H9 (cell line): ENCODE results near the gene TP53TG5. TPM values are rescaled to one million over a fixed set of nuclear protein-coding genes. Genes with fewer than 3 reads are reported as not detected.

Experiments used
- DNase-seq: peaks from one replicate; pipeline ENCODE4 v3.0.0-alpha.2; 2017
- H2AFZ ChIP-seq: one replicate; pipeline ENCODE4 v1.6.1; 2013; ENCODE audit warnings: mild to moderate bottlenecking, low read length, control low read depth, moderate library complexity
- H2AK5ac ChIP-seq: 2 replicates; pipeline ENCODE4 v1.6.1; 2013; ENCODE audit warnings: low read length, control low read depth, mixed read lengths; ENCODE audit not compliant: insufficient read length
- H2BK120ac ChIP-seq: one replicate; pipeline ENCODE4 v1.6.1; 2013; ENCODE audit warnings: low read depth, mild to moderate bottlenecking, low read length, control low read depth, inconsistent platforms; ENCODE audit not compliant: poor library complexity, severe bottlenecking
- H2BK12ac ChIP-seq: 2 replicates; pipeline ENCODE4 v1.6.1; 2013; ENCODE audit warnings: low read length, control low read depth, mixed read lengths, low read depth; ENCODE audit not compliant: insufficient read length
- H2BK15ac ChIP-seq: 2 replicates; pipeline ENCODE4 v1.6.1; 2013; ENCODE audit warnings: low read depth, low read length, control low read depth
- H2BK20ac ChIP-seq: one replicate; pipeline ENCODE4 v1.6.1; 2013; ENCODE audit warnings: low read depth, mild to moderate bottlenecking, low read length, control low read depth, inconsistent platforms; ENCODE audit not compliant: poor library complexity, severe bottlenecking
- H2BK5ac ChIP-seq: 2 replicates; pipeline ENCODE4 v1.6.1; 2013; ENCODE audit warnings: low read length, control low read depth, mixed read lengths; ENCODE audit not compliant: insufficient read length
- H3K14ac ChIP-seq: 2 replicates; pipeline ENCODE4 v1.6.1; 2013; ENCODE audit warnings: low read length, control low read depth; ENCODE audit not compliant: insufficient read depth
- H3K18ac ChIP-seq: 2 replicates; pipeline ENCODE4 v1.6.1; 2013; ENCODE audit warnings: low read depth, mild to moderate bottlenecking, mixed read lengths, low read length, control low read depth; ENCODE audit not compliant: insufficient read length
- H3K23ac ChIP-seq: 2 replicates; pipeline ENCODE4 v1.6.1; 2013; ENCODE audit warnings: low read length, control low read depth, mixed read lengths, low read depth; ENCODE audit not compliant: insufficient read length
- H3K23me2 ChIP-seq: 2 replicates; pipeline ENCODE4 v1.6.1; 2013; ENCODE audit warnings: low read depth, mild to moderate bottlenecking, mixed read lengths, low read length, control low read depth; ENCODE audit not compliant: insufficient read length, poor library complexity, severe bottlenecking
- H3K27ac ChIP-seq: 2 replicates; pipeline ENCODE4 v1.5.1; 2013; ENCODE audit warnings: low read length, control low read depth, mixed read lengths, low read depth; ENCODE audit not compliant: insufficient read length
- H3K27me3 ChIP-seq: 2 replicates; pipeline ENCODE4 v1.6.1; 2013; ENCODE audit warnings: low read length, control low read depth, inconsistent platforms; ENCODE audit not compliant: insufficient read depth
- H3K4ac ChIP-seq: 2 replicates; pipeline ENCODE4 v1.6.1; 2013; ENCODE audit warnings: low read depth, mild to moderate bottlenecking, control low read depth, inconsistent platforms, low read length, moderate library complexity
- H3K4me1 ChIP-seq: 2 replicates; pipeline ENCODE4 v1.6.1; 2013; ENCODE audit warnings: low read length, control low read depth, inconsistent platforms; ENCODE audit not compliant: insufficient read depth
- H3K4me2 ChIP-seq: 2 replicates; pipeline ENCODE4 v1.6.1; 2013; ENCODE audit warnings: low read length, control low read depth, mixed read lengths; ENCODE audit not compliant: insufficient read length, insufficient read depth
- H3K56ac ChIP-seq: 2 replicates; pipeline ENCODE4 v1.6.1; 2013; ENCODE audit warnings: low read depth, mild to moderate bottlenecking, mixed read lengths, low read length, control low read depth; ENCODE audit not compliant: insufficient read length
- H3K79me1 ChIP-seq: 2 replicates; pipeline ENCODE4 v1.6.1; 2013; ENCODE audit warnings: low read depth, mild to moderate bottlenecking, moderate library complexity, low read length, control low read depth, inconsistent platforms; ENCODE audit not compliant: insufficient read depth, poor library complexity, severe bottlenecking
- H3K79me2 ChIP-seq: 2 replicates; pipeline ENCODE4 v1.6.1; 2013; ENCODE audit warnings: low read length, control low read depth, inconsistent platforms; ENCODE audit not compliant: insufficient read depth
- H3K9ac ChIP-seq: 2 replicates; pipeline ENCODE4 v1.6.1; 2013; ENCODE audit warnings: low read length, control low read depth, mixed read lengths; ENCODE audit not compliant: insufficient read length; ENCODE audit errors: extremely low read depth
- H3K9me3 ChIP-seq: one replicate; pipeline ENCODE4 v1.6.1; 2013; ENCODE audit warnings: low read depth, low read length, inconsistent platforms; ENCODE audit not compliant: control insufficient read depth
- H3T11ph ChIP-seq: one replicate; pipeline ENCODE4 v1.6.1; 2013; ENCODE audit warnings: mild to moderate bottlenecking, low read length, control low read depth, inconsistent platforms
- H4K20me1 ChIP-seq: one replicate; pipeline ENCODE4 v1.6.1; 2013; ENCODE audit not compliant: control insufficient read depth, insufficient read length, insufficient read depth
- H4K5ac ChIP-seq: 2 replicates; pipeline ENCODE4 v1.6.1; 2013; ENCODE audit warnings: low read depth, mild to moderate bottlenecking, mixed read lengths, low read length, control low read depth; ENCODE audit not compliant: insufficient read length
- H4K8ac ChIP-seq: replicated peaks from 2 replicates; pipeline ENCODE4 v1.6.1; 2013; ENCODE audit warnings: low read length, control low read depth, mixed read lengths, low read depth; ENCODE audit not compliant: insufficient read length
- H4K91ac ChIP-seq: 2 replicates; pipeline ENCODE4 v1.6.1; 2013; ENCODE audit warnings: low read depth, mild to moderate bottlenecking, moderate library complexity, mixed read lengths, low read length, control low read depth; ENCODE audit not compliant: insufficient read length
- H3K27ac Mint-ChIP-seq, 3 experiments: 2 replicates in 2 of 3; 3 replicates in 1 of 3; pipeline ENCODE4 v1.8.0; 2020 to 2021; ENCODE audit warnings: mixed read lengths in 3 of 3, mild to moderate bottlenecking in 1 of 3, moderate library complexity in 1 of 3
- H3K27me3 Mint-ChIP-seq: 2 replicates; pipeline ENCODE4 v1.8.0; 2021; ENCODE audit warnings: low read depth, mild to moderate bottlenecking, moderate library complexity, mixed read lengths
- H3K36me3 Mint-ChIP-seq, 3 experiments: 2 replicates in 2 of 3; 3 replicates in 1 of 3; pipeline ENCODE4 v1.8.0; 2020 to 2021; ENCODE audit warnings: low read depth in 3 of 3, mixed read lengths in 3 of 3; ENCODE audit not compliant: insufficient read depth in 1 of 3
- H3K4me1 Mint-ChIP-seq, 2 experiments: 2 replicates each; pipeline ENCODE4 v1.8.0; 2020; ENCODE audit warnings: mixed read lengths in 2 of 2
- H3K4me3 Mint-ChIP-seq, 2 experiments: 2 replicates in 1 of 2; 3 replicates in 1 of 2; pipeline ENCODE4 v1.8.0; 2020 to 2021; ENCODE audit warnings: mild to moderate bottlenecking in 2 of 2, mixed read lengths in 2 of 2, moderate library complexity in 1 of 2
- H3K9me3 Mint-ChIP-seq, 2 experiments: 2 replicates in 1 of 2; 3 replicates in 1 of 2; pipeline ENCODE4 v1.8.0; 2020; ENCODE audit warnings: mild to moderate bottlenecking in 2 of 2, mixed read lengths in 2 of 2, moderate library complexity in 1 of 2
- CTCF ChIP-seq: fragments of 200-600 bp; sonication (generic); conservative IDR thresholded peaks from 3 replicates; pipeline ENCODE4 v1.8.0; 2021; ENCODE audit warnings: antibody characterized with exemption, mild to moderate bottlenecking
- WGBS: extraction: QIAGEN DNeasy Blood & Tissue Kit; methylation state at CpG from one replicate; pipeline ENCODE4 v1.1.7; 2013; ENCODE audit warnings: missing lambda C conversion rate, low lambda C conversion rate, mixed read lengths; ENCODE audit not compliant: insufficient read length; ENCODE audit errors: extremely low coverage; 5-methylcytosine and 5-hydroxymethylcytosine counted together
- total RNA-seq: library from RNA; stranded (reverse); gene quantifications from 2 replicates; pipeline ENCODE4 v1.2.1, GENCODE V29; 2021

Gene TP53TG5
- total RNA-seq, 1 experiment from 2014 or later, result not detected

- no peaks in the 10 kb centered on the region; the same call in none of the 2 replicates for H3K27me3 Mint-ChIP-seq
- TF ChIP-seq CTCF, result peak; percentile 26; the same call in 1 of the 3 replicates
- Histone ChIP-seq H2BK12ac (no peak overlapping the region), H3K4ac (no peak overlapping the region), H3K14ac (no peak overlapping the region), H4K8ac (no peak overlapping the region), H2AK5ac (no peak overlapping the region), H3K9me3 (no peaks in the 10 kb centered on the region), H2AFZ (no peak overlapping the region), H4K5ac (no peak overlapping the region), H2BK20ac (no peak overlapping the region), H2BK15ac (no peak overlapping the region), H3K79me1 (no peaks in the 10 kb centered on the region), H3K18ac (no peak overlapping the region), H3K23ac (no peak overlapping the region), H3K79me2 (no peaks in the 10 kb centered on the region), H3K4me2 (no peak overlapping the region), H3K4me1 (no peaks in the 10 kb centered on the region), H3K9ac (no peak overlapping the region), H4K20me1 (no peaks in the 10 kb centered on the region), H4K91ac (no peak overlapping the region), H3T11ph (no peak overlapping the region), H3K23me2 (no peaks in the 10 kb centered on the region), H2BK120ac (no peak overlapping the region), H3K27ac (no peak overlapping the region), H3K27me3 (no peaks in the 10 kb centered on the region), H3K56ac (no peak overlapping the region), H2BK5ac (no peak overlapping the region)
- H3K36me3 Mint-ChIP-seq, result peaks cover 0 to 2% (median 0%) of the 10 kb centered on the region in 3 experiments; a peak in 1 of 7 replicates
- H3K4me1 Mint-ChIP-seq, result no peaks in the 10 kb centered on the region
- H3K27ac Mint-ChIP-seq, result no peak overlapping the region
- no peak overlapping the region for H3K4me3 Mint-ChIP-seq
- peaks cover 0 to 2% of the 10 kb centered on the region in 2 experiments; a peak in 1 of 5 replicates for H3K9me3 Mint-ChIP-seq
- no peak for DNase-seq
- WGBS, result no CpG with 5 or more reads among the region's 3 CpGs
These were observed 14.6 kb upstream of the TP53TG5 start for GRCh38 chr20:45392733-45393132.
